Measurements from ENCODE around the gene F13A1.

DNA sequence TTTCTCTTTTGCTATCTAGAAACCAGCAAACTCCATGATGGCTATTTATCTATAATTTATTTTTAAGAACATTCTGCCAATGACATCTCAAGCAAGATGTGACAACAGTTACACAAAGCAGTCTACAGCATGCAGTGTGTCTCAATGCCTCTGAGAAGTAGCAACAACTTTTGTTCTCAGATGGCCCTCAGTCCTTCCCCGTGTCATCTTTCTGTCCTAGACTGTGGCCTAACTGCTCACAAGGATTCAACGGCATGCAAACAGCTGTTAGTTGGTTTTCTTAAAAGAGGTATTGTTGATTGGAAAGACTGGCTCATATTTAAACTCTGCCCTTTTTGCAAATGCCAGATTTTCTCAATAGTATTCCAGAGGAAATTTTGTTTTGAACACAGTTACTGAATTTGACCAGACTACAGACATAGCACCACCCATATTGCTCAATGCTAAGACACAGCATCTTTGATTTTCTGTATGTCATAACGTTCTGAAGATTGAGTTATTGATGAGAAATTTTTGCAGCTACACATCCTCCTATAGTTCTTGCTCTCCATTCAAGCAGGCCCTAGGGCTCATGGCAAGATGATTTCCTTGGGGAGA, 26.1 kb upstream of the F13A1 start:
- TF ChIP-seq, protein P1, sequence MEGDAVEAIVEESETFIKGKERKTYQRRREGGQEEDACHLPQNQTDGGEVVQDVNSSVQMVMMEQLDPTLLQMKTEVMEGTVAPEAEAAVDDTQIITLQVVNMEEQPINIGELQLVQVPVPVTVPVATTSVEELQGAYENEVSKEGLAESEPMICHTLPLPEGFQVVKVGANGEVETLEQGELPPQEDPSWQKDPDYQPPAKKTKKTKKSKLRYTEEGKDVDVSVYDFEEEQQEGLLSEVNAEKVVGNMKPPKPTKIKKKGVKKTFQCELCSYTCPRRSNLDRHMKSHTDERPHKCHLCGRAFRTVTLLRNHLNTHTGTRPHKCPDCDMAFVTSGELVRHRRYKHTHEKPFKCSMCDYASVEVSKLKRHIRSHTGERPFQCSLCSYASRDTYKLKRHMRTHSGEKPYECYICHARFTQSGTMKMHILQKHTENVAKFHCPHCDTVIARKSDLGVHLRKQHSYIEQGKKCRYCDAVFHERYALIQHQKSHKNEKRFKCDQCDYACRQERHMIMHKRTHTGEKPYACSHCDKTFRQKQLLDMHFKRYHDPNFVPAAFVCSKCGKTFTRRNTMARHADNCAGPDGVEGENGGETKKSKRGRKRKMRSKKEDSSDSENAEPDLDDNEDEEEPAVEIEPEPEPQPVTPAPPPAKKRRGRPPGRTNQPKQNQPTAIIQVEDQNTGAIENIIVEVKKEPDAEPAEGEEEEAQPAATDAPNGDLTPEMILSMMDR (IDR thresholded peaks at IDR 0.05; ENCODE audit: extremely low read depth in 1 of 2, insufficient read depth in 1 of 2, low read depth in 1 of 2, low read length in 2 of 2): no peak
- TF ChIP-seq POLR2A (IDR thresholded peaks at IDR 0.05; ENCODE audit: low read depth, low read length): no peak
- TF ChIP-seq POLR2AphosphoS5 (IDR thresholded peaks at IDR 0.05; ENCODE audit: insufficient read depth, low read depth, low read length): no peak
- no peak for TF ChIP-seq EZH2 (IDR thresholded peaks at IDR 0.05; ENCODE audit: borderline replicate concordance, low read depth, low read length, severe bottlenecking)
- TF ChIP-seq, protein P2, sequence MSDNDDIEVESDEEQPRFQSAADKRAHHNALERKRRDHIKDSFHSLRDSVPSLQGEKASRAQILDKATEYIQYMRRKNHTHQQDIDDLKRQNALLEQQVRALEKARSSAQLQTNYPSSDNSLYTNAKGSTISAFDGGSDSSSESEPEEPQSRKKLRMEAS (IDR thresholded peaks at IDR 0.05; ENCODE audit: insufficient read depth, insufficient read length): no peak
- TF ChIP-seq MYC (IDR thresholded peaks at IDR 0.05; ENCODE audit: low read depth, low read length): no peak
